GM21423 (cell line): ENCODE measurements around the gene TMC5.
A peak's percentile ranks its signal among the peaks of the same experiment; 100 is the strongest.

Experiments
- ATAC-seq: cut with Tn5 transposase; IDR thresholded peaks from one replicate; pipeline ENCODE4 v1.9.1; 2021; ENCODE audit warnings: mild to moderate bottlenecking, moderate library complexity; ENCODE audit not compliant: unreplicated experiment

Gene TMC5

GRCh38 chr16:19505600-19506303 is 88.1 kb downstream of the TMC5 start:
- ATAC-seq, result no peak

- no peak for ATAC-seq
Measured at GRCh38 chr16:19506965-19507364, 89.3 kb downstream of the TMC5 start.

- no peak for ATAC-seq
Measured at GRCh38 chr16:19507867-19508266, 90.2 kb downstream of the TMC5 start.

GRCh38 chr16:19512297-19512696 is 94.6 kb downstream of the TMC5 start:
- ATAC-seq, result no peak

GRCh38 chr16:19513377-19514053 is 95.8 kb downstream of the TMC5 start:
- ATAC-seq, result no peak

DNA sequence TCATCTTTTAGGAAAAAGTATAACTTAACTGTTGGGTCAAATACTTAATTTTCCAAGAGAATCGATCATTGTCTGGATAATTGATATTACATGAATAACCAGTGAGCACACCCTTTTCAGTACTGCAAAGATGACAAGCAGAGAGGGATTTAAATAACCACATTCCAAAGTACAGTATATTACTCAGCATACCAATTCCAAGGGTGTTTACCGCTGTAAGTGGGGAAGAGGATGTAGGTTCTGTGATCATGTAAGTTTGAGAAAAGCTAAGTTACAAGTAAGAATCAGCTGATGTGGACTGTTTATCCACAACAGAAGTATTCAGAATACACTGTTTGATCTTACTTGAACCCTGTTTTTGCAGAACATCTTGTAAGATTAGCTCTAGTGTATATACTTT is 98.1 kb downstream of the TMC5 start:
- ATAC-seq, result no peak

DNA sequence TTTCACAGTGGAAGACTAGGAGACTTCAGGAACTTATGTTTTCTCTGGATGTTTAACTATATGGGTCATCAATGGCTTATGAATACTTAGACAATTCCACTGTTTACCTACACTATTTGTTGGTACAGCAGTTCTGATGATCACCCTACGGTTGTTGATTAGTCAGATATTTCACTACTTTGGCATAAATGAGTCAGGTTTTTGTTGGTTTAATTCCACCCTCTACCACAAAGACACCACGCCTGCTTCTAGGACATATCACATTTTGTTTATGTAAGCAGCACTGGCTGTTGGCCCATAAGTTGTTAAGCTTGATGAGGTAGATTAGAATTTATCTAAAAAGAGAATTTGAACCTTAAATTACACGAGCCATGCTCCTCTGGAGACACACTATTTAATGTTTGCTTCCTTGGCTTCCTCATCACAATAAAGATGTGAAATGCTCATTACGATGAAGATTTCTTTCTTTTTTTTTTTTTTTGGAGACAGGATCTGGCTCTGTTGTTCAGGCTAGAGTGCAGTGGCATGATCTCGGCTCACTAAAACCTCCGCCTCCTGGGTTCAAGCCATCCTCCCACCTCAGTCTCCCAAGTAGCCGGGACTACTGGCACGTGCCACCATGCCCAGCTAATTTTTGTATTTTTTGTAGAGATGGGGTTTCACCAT is 99.9 kb downstream of the TMC5 start:
- no peak for ATAC-seq

GRCh38 chr16:19518388-19518787 is 100.7 kb downstream of the TMC5 start:
- no peak for ATAC-seq

GRCh38 chr16:19520861-19521331 is 103.2 kb downstream of the TMC5 start:
- no peak for ATAC-seq

DNA sequence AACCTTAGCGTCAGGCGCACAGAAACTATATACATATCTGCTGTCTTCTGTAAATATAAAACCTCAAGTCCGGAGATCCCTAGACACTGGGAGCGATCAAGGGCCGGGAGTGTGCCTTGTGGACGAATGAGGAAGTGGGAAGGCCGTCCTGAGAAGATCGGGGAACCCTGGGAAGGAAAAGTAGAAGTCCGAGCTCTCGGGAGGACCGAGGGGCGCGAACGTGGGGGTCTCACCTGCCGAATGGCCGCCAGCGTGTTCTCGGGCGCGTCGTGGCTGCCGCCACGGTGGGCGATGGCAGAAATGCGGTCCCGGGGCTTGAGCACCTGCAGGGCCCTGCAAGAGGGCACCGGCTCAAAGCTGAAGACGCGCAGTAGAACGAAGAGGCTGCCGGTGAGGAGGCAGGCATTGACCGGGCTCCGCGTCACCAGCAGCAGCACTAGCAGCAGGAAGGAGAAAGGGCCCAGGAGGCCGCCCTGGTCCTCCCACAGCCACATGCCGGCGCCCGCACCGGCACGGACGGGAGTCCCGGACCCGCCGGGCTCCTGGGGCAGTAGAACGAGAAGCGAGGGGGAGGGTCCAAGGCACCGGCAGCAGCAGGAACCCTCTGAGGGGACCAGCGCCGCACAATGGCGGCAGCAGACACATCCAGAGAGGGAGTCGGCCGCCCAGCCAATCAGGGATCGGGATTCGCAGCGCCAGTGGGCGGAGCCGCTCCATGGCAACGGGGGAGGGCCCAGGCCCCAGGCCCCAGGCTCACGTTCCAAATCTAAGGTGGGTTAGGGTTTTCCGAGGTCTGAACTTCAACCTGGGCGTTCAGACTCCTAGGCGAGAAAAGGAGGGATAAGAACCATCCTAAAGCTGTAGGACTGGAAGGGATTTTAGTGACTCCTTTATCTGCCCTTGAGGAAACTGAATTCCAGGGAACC is 104.1 kb downstream of the TMC5 start, which contains the start of gene GDE1:
Gene GDE1 (minus strand): TSS at position 628 of the 926 bp plus-strand sequence. CDS start 134 bp downstream, at position 494.
- peak; percentile 78 for ATAC-seq

- ATAC-seq, result no peak
Measured at GRCh38 chr16:19522397-19522732, 104.7 kb downstream of the TMC5 start.

GRCh38 chr16:19522760-19523159 is 105.1 kb downstream of the TMC5 start:
- no peak for ATAC-seq

- ATAC-seq, result no peak
Measured at GRCh38 chr16:19523184-19523558, 105.5 kb downstream of the TMC5 start.

DNA sequence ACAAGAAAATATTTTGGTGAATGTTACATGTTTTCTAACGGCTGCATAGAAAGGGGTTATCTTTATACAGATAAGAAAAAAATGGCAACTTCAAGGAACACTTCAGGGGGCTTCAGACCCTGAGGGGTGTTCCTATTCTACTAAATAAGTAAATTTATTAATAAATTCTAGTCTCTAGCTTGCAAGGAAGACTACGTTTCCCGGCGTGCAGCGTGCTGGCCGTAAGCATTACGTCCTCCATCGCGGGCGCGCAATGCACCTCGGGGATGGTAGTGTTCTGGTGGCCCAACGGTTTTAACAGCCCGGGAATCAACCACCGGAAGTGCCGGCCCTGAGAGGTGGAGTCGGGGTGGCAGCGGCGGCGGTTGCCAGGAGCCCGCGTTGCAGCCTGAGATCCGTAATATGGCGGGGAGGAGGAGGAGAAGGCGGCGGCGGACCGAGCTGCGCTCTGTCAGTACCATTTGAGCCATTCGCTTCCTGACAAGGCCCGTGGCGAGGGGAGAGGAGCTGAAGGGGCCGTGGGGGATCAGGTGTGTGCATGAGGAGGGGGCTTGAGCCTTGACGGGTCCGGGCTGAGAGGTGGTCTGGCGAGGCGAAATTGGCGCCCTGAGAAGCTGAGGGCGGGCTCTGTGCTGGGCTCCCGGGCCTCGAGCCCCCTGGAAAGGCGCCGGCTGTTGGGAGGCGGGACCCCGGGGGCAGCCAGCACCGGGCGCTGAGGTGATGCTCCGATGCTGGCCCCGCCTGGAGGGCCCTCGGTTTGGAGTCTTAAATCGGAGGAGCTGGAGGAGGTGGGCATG is 106.1 kb downstream of the TMC5 start, which contains the start of gene CCP110:
Gene CCP110 (plus strand): TSS at position 384 of the 797 bp plus-strand sequence. CDS start 3,940 bp downstream, outside the sequence.
- ATAC-seq, result peak; percentile 79

DNA sequence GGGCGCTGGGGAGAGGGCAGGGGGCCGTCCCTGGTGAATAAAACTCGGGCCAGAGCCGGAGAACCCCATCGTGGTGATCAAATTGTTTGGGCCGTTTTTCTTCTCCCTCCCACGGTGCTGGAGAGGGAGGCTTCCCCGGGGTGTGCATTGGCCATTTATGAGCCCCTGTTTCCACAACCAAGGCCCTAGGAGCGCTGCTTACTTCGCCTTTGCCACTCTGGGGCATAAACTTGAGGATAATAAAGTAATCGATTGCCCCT is 106.6 kb downstream of the TMC5 start:
- ATAC-seq, result no peak

- no peak for ATAC-seq
Measured at GRCh38 chr16:19524616-19525384, 107.1 kb downstream of the TMC5 start.

- ATAC-seq, result no peak
Measured at GRCh38 chr16:19525385-19525723, 107.7 kb downstream of the TMC5 start.

- ATAC-seq, result no peak
Measured at GRCh38 chr16:19527161-19527560, 109.5 kb downstream of the TMC5 start.

- ATAC-seq, result no peak
Measured at GRCh38 chr16:19528666-19529065, 111.0 kb downstream of the TMC5 start.

DNA sequence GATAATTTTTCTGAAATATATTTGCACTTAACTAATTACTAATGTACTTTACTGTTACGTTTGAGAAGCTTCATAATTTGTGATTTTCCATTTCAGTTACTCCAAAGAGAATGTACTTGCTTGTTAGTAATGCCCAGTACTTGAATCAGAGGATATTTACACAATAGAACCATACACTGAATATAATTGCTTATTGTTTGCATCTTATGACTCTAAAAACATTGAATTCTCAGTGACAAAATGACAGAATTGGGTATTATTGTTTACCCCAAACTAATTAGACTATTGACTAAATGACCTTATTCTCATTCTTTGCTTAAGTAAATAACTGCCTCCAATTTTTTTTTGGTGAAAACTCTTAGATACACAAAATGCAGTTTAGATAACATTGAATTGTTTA is 114.9 kb downstream of the TMC5 start:
- no peak for ATAC-seq
